ENCODE results near the gene ATP1B4. TPM values are rescaled to one million over a fixed set of nuclear protein-coding genes. Genes with fewer than 3 reads are reported as not detected.
A peak's percentile ranks its signal among the peaks of the same experiment; 100 is the strongest.

Gene ATP1B4
- total and polyA plus RNA-seq, 9 of the 15 experiments (the other 6 are each of a cell fraction or from before 2014, with no cell fraction given): 0.04 to 0.18 TPM; not detected in 7

DNA sequence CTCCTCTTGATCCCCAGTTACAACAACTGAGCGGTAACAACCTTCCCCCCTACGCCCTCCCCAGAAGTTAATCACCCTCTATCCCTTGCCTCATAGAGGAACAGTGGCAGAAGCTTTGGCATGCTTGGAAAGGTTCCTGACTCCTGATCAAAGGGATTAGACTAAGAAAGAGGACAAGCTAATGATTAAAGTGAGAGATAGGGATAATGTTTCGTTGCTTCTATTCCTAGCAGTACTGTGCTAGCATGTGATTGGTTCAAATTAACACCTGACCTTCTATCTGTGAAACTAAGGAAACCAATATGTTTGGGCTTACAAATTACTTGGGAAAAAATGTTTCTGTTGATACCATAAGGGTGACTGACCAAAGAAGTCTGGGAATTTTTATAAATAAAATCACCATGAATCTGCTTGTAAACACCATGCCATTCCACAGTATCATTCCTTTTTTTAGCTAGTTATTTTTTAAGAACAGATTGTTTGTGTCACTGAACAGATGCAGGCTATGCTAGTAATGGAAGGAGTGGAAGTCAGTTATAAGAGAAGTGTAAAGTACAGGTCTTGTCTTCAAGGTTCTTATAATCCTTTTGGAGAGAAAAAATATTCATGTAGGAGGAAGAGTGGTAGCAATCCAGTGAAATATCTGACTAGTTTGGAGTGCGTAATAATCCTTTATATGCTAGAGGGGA is 11.3 kb upstream of the ATP1B4 start:
- H4K20me1 ChIP-seq (replicated peaks; ENCODE audit: control insufficient read depth, insufficient read depth, low read length): no peaks in the 10 kb centered on the region
- BruUV-seq (replicated peaks): no TSS peak
- H3K4me2 ChIP-seq (ENCODE audit: insufficient read depth, low read length): no peak overlapping the region
- TF ChIP-seq SIN3B (IDR thresholded peaks at IDR 0.05; ENCODE audit: low read depth): no peak
- TF ChIP-seq CBFA2T2 (conservative IDR thresholded peaks at IDR 0.05): no peak
- TF ChIP-seq, protein P1, sequence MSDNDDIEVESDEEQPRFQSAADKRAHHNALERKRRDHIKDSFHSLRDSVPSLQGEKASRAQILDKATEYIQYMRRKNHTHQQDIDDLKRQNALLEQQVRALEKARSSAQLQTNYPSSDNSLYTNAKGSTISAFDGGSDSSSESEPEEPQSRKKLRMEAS (CRISPR knock-in tag; IDR thresholded peaks at IDR 0.05): no peak
- no peaks in the 10 kb centered on the region for H3K9me1 ChIP-seq (ENCODE audit: control insufficient read depth, insufficient read depth, low read length)
- intact Hi-C loops (cut with micrococcal nuclease): no loop called here
- H3K4me1 ChIP-seq (replicated peaks in 1 of 2; ENCODE audit: control insufficient read depth in 2 of 2, insufficient read depth in 2 of 2, low read length in 2 of 2): no peaks in the 10 kb centered on the region
- no peak overlapping the region for H3K27ac ChIP-seq (ENCODE audit: extremely low read depth, low read depth, low read length)
- no peaks in the 10 kb centered on the region for H3K9me3 ChIP-seq (replicated peaks; ENCODE audit: control insufficient read depth, insufficient read depth, low read depth, low read length)
- no peak overlapping the region for H3K4me3 ChIP-seq
- CTCF ChIA-PET (ENCODE audit: low intra/inter-chr PET ratio): no interaction called here
- H3K9ac ChIP-seq (ENCODE audit: insufficient read depth in 1 of 2, low read depth in 2 of 2, low read length in 2 of 2): no peak overlapping the region
- FAIRE-seq (no peak), DNase-seq (ENCODE audit: extremely low read depth in 1 of 4, low spot score in 3 of 4) (no peak), ATAC-seq (no peak)
- no peaks in the 10 kb centered on the region for H3K79me2 ChIP-seq (ENCODE audit: control insufficient read depth, insufficient read depth, low read length)
- no peak overlapping the region for H2AFZ ChIP-seq (ENCODE audit: low read depth, low read length)
- 13% methylated on average over 4 of the region's 4 CpGs for WGBS (ENCODE audit: insufficient coverage, low coverage, missing lambda C conversion rate)
- no peaks in the 10 kb centered on the region for H3K36me3 ChIP-seq (ENCODE audit: control insufficient read depth, insufficient read depth, low read length)
- POLR2A ChIA-PET: no interaction called here
- H3K27me3 ChIP-seq (ENCODE audit: control insufficient read depth in 2 of 2, insufficient read depth in 2 of 2, low read length in 2 of 2): no peaks in the 10 kb centered on the region; a peak in 1 of 5 replicates
- in situ Hi-C loops (cut with MboI): no loop called here

DNA sequence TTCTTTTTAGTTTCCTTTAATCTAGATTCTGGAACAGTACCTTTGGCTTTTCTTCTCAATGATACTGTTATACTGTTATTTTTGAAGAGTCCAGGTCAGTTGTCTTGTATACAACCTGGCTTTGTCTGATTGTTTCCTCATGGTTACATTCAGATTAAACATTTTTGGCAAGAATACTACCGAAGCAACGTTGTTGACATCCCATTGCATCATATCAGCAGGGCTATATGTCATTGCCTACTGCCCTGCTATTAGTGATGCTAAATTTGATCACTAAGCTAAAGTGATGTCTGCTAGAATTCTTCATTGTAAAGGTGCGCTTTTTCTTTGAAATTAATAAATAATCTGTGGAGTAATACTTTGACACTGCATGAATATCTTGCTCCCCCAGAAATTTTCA is 5.8 kb upstream of the ATP1B4 start:
- CTCF ChIA-PET (ENCODE audit: low intra/inter-chr PET ratio): no interaction called here
- ATAC-seq (peak; percentile 63; the same call in 2 of the 3 replicates), FAIRE-seq (no peak), DNase-seq (ENCODE audit: extremely low read depth in 1 of 4, low spot score in 3 of 4) (no peak)
- POLR2A ChIA-PET: interaction anchor here (0.7 kb wide), 1 partner anchor 96 kb away, joined by 3 read pairs; no protein-coding TSS in a partner anchor
- in situ Hi-C loops (cut with MboI): no loop called here
- BruUV-seq (replicated peaks): no TSS peak
- Histone ChIP-seq H4K20me1 (replicated peaks; ENCODE audit: control insufficient read depth, insufficient read depth, low read length) (no peaks in the 10 kb centered on the region), H3K79me2 (ENCODE audit: control insufficient read depth, insufficient read depth, low read length) (no peaks in the 10 kb centered on the region), H3K27ac (ENCODE audit: extremely low read depth, low read depth, low read length) (no peak overlapping the region), H3K4me1 (replicated peaks in 1 of 2; ENCODE audit: control insufficient read depth in 2 of 2, insufficient read depth in 2 of 2, low read length in 2 of 2) (no peaks in the 10 kb centered on the region), H3K4me3 (no peak overlapping the region), H3K36me3 (ENCODE audit: control insufficient read depth, insufficient read depth, low read length) (no peaks in the 10 kb centered on the region), H3K4me2 (ENCODE audit: insufficient read depth, low read length) (no peak overlapping the region), H3K9me1 (ENCODE audit: control insufficient read depth, insufficient read depth, low read length) (no peaks in the 10 kb centered on the region), H3K9me3 (replicated peaks; ENCODE audit: control insufficient read depth, insufficient read depth, low read depth, low read length) (no peaks in the 10 kb centered on the region), H2AFZ (ENCODE audit: low read depth, low read length) (no peak overlapping the region), H3K27me3 (ENCODE audit: control insufficient read depth in 2 of 2, insufficient read depth in 2 of 2, low read length in 2 of 2) (no peaks in the 10 kb centered on the region; a peak in 3 of 5 replicates), H3K9ac (ENCODE audit: insufficient read depth in 1 of 2, low read depth in 2 of 2, low read length in 2 of 2) (no peak overlapping the region)
- 9% methylated on average over 3 of the region's 3 CpGs for WGBS (ENCODE audit: insufficient coverage, low coverage, missing lambda C conversion rate)
- intact Hi-C loops (cut with micrococcal nuclease): no loop called here
- TF ChIP-seq DNMT1 (IDR thresholded peaks at IDR 0.05) (no peak), JUN (IDR thresholded peaks at IDR 0.05; ENCODE audit: borderline replicate concordance, low read depth, low read length) (no peak), JUN (CRISPR knock-in tag; IDR thresholded peaks at IDR 0.05; ENCODE audit: borderline replicate concordance) (no peak)
- TF ChIP-seq, protein P2, sequence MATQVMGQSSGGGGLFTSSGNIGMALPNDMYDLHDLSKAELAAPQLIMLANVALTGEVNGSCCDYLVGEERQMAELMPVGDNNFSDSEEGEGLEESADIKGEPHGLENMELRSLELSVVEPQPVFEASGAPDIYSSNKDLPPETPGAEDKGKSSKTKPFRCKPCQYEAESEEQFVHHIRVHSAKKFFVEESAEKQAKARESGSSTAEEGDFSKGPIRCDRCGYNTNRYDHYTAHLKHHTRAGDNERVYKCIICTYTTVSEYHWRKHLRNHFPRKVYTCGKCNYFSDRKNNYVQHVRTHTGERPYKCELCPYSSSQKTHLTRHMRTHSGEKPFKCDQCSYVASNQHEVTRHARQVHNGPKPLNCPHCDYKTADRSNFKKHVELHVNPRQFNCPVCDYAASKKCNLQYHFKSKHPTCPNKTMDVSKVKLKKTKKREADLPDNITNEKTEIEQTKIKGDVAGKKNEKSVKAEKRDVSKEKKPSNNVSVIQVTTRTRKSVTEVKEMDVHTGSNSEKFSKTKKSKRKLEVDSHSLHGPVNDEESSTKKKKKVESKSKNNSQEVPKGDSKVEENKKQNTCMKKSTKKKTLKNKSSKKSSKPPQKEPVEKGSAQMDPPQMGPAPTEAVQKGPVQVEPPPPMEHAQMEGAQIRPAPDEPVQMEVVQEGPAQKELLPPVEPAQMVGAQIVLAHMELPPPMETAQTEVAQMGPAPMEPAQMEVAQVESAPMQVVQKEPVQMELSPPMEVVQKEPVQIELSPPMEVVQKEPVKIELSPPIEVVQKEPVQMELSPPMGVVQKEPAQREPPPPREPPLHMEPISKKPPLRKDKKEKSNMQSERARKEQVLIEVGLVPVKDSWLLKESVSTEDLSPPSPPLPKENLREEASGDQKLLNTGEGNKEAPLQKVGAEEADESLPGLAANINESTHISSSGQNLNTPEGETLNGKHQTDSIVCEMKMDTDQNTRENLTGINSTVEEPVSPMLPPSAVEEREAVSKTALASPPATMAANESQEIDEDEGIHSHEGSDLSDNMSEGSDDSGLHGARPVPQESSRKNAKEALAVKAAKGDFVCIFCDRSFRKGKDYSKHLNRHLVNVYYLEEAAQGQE (IDR thresholded peaks at IDR 0.05; ENCODE audit: borderline replicate concordance): no peak
- TF ChIP-seq, protein P2 (CRISPR knock-in tag; IDR thresholded peaks at IDR 0.05; ENCODE audit: low read depth): no peak
